ENCODE results near the gene LAGE3.
A peak's percentile ranks its signal among the peaks of the same experiment; 100 is the strongest.

The LAGE3 gene

GRCh38 chrX:154458116-154458953, 20.7 kb downstream of the LAGE3 start, which contains the start of gene PLXNA3:
TSS of gene PLXNA3 (plus strand) at chrX:154458281. CDS start at chrX:154460184, 1,903 bp downstream.
- DNase-seq (ENCODE audit: low spot score): peak; percentile 46

- peak; percentile 71 for DNase-seq (ENCODE audit: low spot score)
Measured at GRCh38 chrX:154457491-154458115, 21.5 kb downstream of the LAGE3 start.

- no peak for DNase-seq (ENCODE audit: low spot score)
Measured at GRCh38 chrX:154452823-154453222, 26.3 kb downstream of the LAGE3 start.

- DNase-seq (ENCODE audit: low spot score): no peak
Measured at GRCh38 chrX:154450312-154450711, 28.8 kb downstream of the LAGE3 start.

- no peak for DNase-seq (ENCODE audit: low spot score)
Measured at GRCh38 chrX:154449618-154450017, 29.5 kb downstream of the LAGE3 start.

- no peak for DNase-seq (ENCODE audit: low spot score)
Measured at GRCh38 chrX:154448484-154448883, 30.6 kb downstream of the LAGE3 start.

GRCh38 chrX:154446430-154446829, 32.7 kb downstream of the LAGE3 start:
- no peak for DNase-seq (ENCODE audit: low spot score)

- no peak for DNase-seq (ENCODE audit: low spot score)
Measured at GRCh38 chrX:154445776-154446175, 33.3 kb downstream of the LAGE3 start.

GRCh38 chrX:154444755-154445246, 34.3 kb downstream of the LAGE3 start:
- DNase-seq (ENCODE audit: low spot score): no peak

- peak; percentile 81 for DNase-seq (ENCODE audit: low spot score)
Measured at GRCh38 chrX:154443992-154444754, 34.9 kb downstream of the LAGE3 start, which contains the start of gene FAM50A. TSS of gene FAM50A (plus strand) at chrX:154444141. CDS start at chrX:154444236, 95 bp downstream.

GRCh38 chrX:154443479-154443910, 35.6 kb downstream of the LAGE3 start:
- no peak for DNase-seq (ENCODE audit: low spot score)

GRCh38 chrX:154441984-154442707, 36.9 kb downstream of the LAGE3 start:
- no peak for DNase-seq (ENCODE audit: low spot score)

GRCh38 chrX:154441564-154441963, 37.5 kb downstream of the LAGE3 start:
- no peak for DNase-seq (ENCODE audit: low spot score)

- no peak for DNase-seq (ENCODE audit: low spot score)
Measured at GRCh38 chrX:154440623-154441357, 38.3 kb downstream of the LAGE3 start.

GRCh38 chrX:154439841-154440240, 39.2 kb downstream of the LAGE3 start:
- DNase-seq (ENCODE audit: low spot score): no peak

- no peak for DNase-seq (ENCODE audit: low spot score)
Measured at GRCh38 chrX:154437971-154438893, 40.8 kb downstream of the LAGE3 start.

- peak; percentile 66 for DNase-seq (ENCODE audit: low spot score)
Measured at GRCh38 chrX:154436983-154437752, 41.9 kb downstream of the LAGE3 start, which contains the start of gene GDI1. TSS of gene GDI1 (plus strand) at chrX:154437154. CDS start at chrX:154437255, 101 bp downstream.

- peak; percentile 71 for DNase-seq (ENCODE audit: low spot score)
Measured at GRCh38 chrX:154436374-154436982, 42.6 kb downstream of the LAGE3 start.
